EH (cell line): ENCODE results near the gene ZNF680.
"Not testable (repeated sequence)": the region's sequence is repeated elsewhere in the genome, so short reads cannot be mapped to it uniquely, and the experiment has no call there.

Experiments used
- DNase-seq: peaks from one replicate; pipeline ENCODE4 v3.0.0-alpha.2; 2015; ENCODE audit warnings: low read depth

Gene ZNF680

GRCh38 chr7:64555046-64555445 lies 7.8 kb downstream of the ZNF680 start:
- peak; percentile 10 for DNase-seq

DNA sequence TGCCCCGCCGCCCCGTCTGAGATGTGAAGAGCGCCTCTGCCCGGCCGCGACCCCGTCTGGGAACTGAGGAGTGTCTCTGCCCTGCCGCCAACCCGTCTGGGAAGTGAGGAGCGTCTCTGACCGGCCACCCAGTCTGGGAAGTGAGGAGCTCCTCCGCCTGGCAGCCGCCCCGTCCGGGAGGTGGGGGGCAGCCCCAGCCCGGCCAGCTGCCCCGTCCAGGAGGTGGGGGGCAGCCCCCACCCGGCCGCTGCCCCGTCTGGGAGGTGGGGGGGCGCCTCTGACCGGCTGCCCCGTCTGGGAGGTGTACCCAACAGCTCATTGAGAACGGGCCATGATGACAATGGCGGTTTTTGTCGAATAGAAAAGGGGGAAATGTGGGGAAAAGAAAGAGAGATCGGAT lies 8.7 kb downstream of the ZNF680 start:
- not testable (repeated sequence) for DNase-seq

DNA sequence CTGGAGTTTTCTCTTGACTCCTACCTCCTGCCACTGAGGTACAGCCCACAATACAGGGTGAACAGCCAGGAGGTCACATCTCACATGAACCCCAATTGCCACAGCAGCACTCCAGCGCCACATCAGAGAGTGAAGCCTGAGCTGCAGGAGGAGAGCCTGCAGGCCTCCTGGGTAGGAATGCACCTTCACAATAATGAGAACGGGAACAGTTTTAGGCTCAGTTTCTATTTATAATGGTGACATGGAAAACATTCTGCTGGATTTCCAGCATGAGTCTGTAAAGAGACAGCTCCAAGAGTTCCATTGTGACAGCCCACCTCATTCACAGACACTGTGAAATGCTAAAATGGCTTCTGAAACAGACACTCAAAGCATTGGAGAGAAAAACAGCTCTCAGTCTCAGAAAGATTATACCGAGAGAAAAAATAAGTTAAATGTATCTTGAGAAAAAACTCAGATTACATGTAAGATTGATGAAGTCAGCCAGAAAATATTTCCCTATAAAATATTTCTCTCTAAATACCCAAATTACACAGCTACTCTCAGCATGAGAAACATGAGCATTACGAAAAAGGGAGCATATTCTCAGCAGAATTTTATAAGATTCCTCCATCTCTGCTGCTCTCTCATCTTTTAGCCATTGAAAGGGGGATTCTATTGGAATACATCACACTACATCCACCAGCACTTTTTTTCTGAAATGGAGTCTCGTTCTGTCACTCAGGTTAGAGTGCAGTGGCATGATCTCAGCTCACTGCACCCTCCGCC lies 11.3 kb downstream of the ZNF680 start:
- DNase-seq = peak; percentile 35

DNA sequence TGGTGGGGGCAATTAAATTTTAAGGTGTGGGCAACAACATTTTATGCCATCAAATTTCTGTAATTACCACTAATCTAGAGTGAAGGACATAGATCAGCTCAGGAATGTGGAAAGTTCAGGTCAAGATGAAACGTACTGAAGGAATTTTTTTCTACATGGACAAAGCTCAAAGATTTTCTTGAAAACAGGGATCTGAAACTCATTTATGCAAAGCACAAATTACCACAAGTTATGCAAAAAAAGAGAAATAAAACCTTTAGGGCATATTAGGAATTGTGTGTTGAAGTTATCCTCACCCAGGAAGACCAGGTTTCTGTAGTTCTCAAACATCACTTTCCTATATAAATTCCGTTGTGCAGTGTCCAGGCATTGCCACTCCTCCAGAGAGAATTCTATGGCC lies 18.9 kb downstream of the ZNF680 start:
- DNase-seq = peak; percentile 7

DNA sequence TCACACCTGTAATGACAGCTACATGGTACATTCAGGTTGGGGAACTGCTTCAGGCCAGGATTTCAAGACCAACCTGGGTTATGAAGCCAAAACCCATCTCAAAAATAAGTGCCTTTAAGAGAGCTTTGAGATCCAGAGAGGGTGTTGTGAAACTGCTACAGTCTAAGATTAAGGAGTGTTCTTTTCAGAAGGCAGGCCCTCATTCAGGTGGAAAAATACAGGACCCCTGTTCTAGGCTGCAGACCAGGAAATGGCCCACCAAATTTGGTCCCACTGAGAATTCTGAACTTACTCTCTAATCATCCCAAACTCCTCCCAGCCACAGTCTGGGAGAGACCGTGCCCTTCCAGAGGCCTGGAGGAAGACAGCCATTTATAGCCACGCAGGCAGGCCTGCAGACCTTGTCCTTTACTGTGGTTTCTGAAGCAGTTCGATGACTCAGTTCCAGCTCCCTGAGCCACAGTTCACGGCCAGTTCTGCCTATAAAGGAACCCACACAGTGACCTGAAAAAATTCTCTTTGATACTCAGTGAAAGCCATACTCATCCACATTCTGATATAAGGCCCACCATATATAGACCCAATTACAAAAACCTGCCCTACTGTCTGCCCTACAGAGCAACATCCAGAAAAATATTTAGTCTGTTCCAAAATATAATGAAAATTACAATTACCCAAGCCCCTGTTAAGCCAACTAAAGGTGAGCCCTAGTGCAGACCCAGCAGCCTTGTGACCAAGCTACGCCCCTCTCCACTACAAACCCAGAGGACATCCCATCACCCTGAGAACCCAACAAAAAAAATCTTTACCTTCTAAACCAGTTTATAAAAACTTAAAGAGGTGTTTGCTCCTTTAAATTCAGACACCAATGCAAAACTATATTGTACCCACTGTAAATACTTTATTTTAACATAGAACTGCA lies 21.2 kb downstream of the ZNF680 start:
- DNase-seq = peak; percentile 85

GRCh38 chr7:64533756-64534155 lies 29.1 kb downstream of the ZNF680 start:
- DNase-seq = no peak

DNA sequence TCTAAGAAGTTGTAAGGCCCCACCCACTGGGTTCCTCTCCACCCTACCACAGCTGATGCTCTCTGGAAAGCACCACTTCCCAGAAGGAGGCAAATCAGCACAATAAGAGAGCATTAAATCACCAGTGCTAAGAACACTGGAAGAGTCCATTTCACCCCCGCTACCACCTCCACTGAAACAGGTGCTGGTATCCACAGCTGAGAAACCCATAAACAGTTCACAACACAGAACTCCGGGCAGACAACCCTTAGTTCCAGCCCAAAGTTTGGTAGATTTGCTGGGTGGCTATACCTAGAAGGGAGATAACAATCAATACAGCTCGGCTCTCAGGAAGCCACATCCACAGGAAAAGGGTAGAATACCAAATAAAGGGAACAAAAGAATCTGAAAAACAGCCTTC lies 34.1 kb downstream of the ZNF680 start:
- DNase-seq = no peak

- DNase-seq = no peak
Observed at GRCh38 chr7:64521409-64521984, 41.4 kb downstream of the ZNF680 start.

GRCh38 chr7:64516451-64516850 lies 46.4 kb downstream of the ZNF680 start:
- DNase-seq = no peak

GRCh38 chr7:64515781-64516180 lies 47.1 kb downstream of the ZNF680 start:
- DNase-seq = no peak

DNA sequence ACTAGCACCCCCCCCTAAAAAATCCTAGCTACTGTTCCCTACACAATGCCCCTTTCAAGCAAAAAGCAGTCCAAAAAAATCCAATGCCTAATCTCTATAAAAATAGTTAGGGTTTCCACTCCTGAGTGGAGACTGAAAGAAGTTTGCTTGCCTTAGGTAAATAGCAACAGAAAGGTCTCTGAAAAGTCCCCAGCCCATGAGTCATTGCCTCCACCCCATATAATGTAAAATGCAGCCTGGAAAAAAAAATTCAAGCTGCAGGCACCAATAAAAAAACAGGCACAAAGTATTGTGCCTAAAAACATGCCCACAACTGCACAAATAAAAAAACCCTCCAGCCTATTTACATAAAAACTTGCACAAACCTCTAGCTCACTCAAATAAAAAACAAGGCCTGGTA lies 47.5 kb downstream of the ZNF680 start:
- DNase-seq = peak; percentile 1

DNA sequence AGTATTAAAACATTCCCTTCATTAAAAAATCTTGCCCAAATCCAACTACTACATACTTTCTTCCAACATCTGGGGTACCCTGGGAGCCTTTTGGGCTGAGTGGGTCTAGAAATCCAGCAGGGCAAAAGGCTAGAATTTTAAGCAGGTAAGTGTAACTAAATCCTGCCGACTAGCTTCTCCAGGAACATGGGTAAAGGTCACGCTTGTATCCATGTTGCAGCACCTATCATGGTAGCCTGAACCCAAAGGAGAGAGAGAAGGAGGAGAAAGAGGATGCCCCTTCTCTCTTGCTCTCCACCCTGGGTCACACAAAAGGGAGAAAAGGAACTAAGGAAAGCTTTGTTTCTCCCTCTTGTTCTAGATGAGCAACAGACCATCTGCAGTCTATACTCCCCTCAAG lies 53.3 kb downstream of the ZNF680 start:
- DNase-seq = no peak

DNA sequence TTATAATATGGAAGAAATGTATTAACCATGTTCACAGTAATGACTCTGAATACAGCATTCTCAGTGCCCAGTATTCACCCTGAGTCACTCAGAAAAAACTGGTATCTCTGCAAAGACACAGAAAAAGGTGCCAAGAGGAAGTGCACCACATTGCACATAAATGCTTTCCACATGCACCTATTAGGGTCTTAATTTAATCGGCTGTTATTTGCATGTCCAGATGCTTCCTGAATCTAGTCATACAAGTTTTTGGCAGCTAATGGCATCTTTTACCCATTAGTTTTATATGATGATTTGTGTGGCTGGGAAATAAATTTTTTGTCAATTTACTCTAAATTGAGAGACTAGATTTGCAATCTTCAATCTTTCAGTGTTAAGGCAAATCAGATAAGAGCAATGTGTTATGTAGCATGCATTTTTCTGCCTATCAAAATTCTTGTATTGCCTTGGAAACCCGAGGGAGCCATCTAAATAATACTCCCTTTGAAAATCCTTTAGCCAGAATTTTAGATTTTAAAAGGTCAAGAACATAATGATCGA lies 58.2 kb downstream of the ZNF680 start:
- no peak for DNase-seq

GRCh38 chr7:64498270-64498669 lies 64.6 kb downstream of the ZNF680 start:
- DNase-seq = no peak

DNA sequence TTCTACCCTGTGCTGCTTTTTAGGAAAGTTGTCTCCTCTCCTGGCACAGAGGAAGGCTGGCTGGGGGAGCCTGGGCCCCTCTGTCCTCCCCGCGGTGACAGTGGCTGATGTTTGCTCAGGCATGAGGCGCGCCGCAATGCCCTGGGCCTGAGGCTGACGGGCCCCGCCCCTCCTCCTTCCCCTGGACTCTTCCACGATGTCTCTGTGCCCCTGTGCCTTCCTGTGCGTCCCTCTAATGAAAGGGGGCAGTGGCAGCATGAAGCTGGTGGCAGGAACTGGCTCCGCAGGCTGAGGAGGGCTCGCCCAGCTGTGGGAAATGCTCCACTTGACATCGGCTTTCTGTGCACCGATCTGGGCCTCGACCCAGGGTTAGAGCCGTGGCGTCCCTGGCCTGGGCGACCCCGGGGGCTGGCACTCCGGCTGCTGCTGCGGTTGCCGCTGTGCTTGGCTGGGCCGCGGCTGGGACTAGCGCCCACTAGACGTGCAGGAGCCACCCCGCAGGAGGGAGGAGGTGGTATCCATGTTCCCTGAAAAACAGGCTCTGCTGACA lies 67.9 kb downstream of the ZNF680 start:
- DNase-seq = no peak

DNA sequence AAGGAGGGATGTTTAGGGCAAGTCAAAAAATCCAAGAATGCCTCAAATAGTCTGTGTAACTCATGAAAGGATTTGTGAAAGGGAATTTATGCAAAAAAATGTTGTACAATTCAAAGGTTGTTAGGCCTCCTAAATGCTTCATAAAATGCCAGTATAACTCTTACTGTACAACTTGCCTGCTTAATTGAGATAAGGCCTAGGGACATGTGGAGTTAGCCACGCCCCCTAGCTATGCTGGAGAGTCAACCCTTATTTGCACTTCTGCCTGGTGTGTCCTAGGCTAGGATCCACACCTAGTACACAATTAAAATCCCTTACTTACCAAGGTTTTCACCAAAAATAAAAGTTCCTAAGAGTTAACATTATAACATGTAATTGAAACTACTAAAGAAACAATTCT lies 77.2 kb downstream of the ZNF680 start:
- DNase-seq = no peak
